Measurements from ENCODE around the gene LTBP3. TPM values are rescaled to one million over a fixed set of nuclear protein-coding genes. Genes with fewer than 3 reads are reported as not detected.

The LTBP3 gene
- total and polyA plus RNA-seq, 2 of the 13 experiments (the other 11 are each of a cell fraction or from before 2014, with no cell fraction given): 12.2 to 68.1 TPM

DNA sequence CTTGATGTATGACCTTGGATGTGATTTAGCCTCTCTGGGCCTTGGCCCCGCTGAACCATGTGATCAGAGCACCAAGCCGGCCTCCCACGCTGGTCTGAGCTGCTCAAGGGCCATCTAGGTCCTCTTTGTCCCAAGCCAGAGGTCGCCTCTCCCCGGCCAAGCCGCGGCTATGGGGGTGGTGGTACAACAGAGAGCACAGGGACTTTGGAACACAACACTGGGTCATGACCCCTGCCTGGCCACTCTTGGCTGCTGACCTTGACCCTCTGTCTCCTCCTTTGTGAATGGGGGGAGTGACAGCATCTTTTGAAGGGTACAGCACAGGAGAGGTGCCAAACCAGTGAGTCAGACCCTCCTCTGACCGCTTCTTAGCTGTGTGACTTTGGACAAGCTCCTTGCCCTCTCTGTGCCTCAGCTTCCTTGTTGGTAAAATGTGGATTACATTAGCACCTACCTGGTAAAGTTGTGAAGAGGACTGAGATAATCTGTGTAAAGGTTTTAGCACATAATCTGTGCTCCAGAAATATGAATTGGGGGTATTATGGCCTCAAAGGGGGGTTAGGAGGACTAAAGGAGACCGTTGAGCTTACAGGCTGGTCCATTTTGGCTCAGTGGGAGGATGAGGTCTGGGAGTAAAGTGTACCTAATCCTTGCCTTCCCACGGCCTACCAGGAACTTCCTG is 28.5 kb downstream of the LTBP3 start (continued):
- TF ChIP-seq ZKSCAN8 (CRISPR knock-in tag; IDR thresholded peaks at IDR 0.05; ENCODE audit: borderline replicate concordance) (no peak), SP1 (IDR thresholded peaks at IDR 0.05) (no peak), SP1 (CRISPR knock-in tag; IDR thresholded peaks at IDR 0.05) (no peak), EHMT2 (IDR thresholded peaks at IDR 0.05; ENCODE audit: borderline replicate concordance, low read depth, low read length) (no peak), ZNF839 (CRISPR knock-in tag; IDR thresholded peaks at IDR 0.05; ENCODE audit: borderline replicate concordance) (no peak), ZC3H4 (CRISPR knock-in tag; IDR thresholded peaks at IDR 0.05; ENCODE audit: borderline replicate concordance) (no peak), SCMH1 (CRISPR knock-in tag; IDR thresholded peaks at IDR 0.05; ENCODE audit: borderline replicate concordance) (no peak), ZNF607 (CRISPR knock-in tag; IDR thresholded peaks at IDR 0.05; ENCODE audit: borderline replicate concordance) (no peak), ZMAT3 (CRISPR knock-in tag; conservative IDR thresholded peaks at IDR 0.05) (no peak), HDAC2 (CRISPR knock-in tag; IDR thresholded peaks at IDR 0.05) (peak; percentile 68), ZNF556 (CRISPR knock-in tag; IDR thresholded peaks at IDR 0.05; ENCODE audit: borderline replicate concordance) (peak; percentile 41; the same call in 1 of the 2 replicates), ZNF570 (CRISPR knock-in tag; IDR thresholded peaks at IDR 0.05; ENCODE audit: borderline replicate concordance) (no peak), ZMYM3 (CRISPR knock-in tag; IDR thresholded peaks at IDR 0.05) (peak; percentile 99), ATF7 (IDR thresholded peaks at IDR 0.05) (no peak), ATF7 (CRISPR knock-in tag; IDR thresholded peaks at IDR 0.05) (no peak)
- TF ChIP-seq, protein P1, sequence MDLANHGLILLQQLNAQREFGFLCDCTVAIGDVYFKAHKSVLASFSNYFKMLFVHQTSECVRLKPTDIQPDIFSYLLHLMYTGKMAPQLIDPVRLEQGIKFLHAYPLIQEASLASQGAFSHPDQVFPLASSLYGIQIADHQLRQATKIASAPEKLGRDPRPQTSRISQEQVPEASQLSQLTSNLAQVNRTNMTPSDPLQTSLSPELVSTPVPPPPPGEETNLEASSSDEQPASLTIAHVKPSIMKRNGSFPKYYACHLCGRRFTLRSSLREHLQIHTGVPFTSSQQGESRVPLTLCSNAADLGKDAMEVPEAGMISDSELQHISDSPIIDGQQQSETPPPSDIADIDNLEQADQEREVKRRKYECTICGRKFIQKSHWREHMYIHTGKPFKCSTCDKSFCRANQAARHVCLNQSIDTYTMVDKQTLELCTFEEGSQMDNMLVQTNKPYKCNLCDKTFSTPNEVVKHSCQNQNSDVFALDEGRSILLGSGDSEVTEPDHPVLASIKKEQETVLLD (CRISPR knock-in tag; IDR thresholded peaks at IDR 0.05; ENCODE audit: low read depth): no peak
- TF ChIP-seq, protein P2, sequence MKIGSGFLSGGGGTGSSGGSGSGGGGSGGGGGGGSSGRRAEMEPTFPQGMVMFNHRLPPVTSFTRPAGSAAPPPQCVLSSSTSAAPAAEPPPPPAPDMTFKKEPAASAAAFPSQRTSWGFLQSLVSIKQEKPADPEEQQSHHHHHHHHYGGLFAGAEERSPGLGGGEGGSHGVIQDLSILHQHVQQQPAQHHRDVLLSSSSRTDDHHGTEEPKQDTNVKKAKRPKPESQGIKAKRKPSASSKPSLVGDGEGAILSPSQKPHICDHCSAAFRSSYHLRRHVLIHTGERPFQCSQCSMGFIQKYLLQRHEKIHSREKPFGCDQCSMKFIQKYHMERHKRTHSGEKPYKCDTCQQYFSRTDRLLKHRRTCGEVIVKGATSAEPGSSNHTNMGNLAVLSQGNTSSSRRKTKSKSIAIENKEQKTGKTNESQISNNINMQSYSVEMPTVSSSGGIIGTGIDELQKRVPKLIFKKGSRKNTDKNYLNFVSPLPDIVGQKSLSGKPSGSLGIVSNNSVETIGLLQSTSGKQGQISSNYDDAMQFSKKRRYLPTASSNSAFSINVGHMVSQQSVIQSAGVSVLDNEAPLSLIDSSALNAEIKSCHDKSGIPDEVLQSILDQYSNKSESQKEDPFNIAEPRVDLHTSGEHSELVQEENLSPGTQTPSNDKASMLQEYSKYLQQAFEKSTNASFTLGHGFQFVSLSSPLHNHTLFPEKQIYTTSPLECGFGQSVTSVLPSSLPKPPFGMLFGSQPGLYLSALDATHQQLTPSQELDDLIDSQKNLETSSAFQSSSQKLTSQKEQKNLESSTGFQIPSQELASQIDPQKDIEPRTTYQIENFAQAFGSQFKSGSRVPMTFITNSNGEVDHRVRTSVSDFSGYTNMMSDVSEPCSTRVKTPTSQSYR (CRISPR knock-in tag; IDR thresholded peaks at IDR 0.05; ENCODE audit: borderline replicate concordance): peak; percentile 88
- TF ChIP-seq, protein P3, sequence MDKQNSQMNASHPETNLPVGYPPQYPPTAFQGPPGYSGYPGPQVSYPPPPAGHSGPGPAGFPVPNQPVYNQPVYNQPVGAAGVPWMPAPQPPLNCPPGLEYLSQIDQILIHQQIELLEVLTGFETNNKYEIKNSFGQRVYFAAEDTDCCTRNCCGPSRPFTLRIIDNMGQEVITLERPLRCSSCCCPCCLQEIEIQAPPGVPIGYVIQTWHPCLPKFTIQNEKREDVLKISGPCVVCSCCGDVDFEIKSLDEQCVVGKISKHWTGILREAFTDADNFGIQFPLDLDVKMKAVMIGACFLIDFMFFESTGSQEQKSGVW (CRISPR knock-in tag; IDR thresholded peaks at IDR 0.05; ENCODE audit: borderline replicate concordance): no peak
- TF ChIP-seq, protein P4, sequence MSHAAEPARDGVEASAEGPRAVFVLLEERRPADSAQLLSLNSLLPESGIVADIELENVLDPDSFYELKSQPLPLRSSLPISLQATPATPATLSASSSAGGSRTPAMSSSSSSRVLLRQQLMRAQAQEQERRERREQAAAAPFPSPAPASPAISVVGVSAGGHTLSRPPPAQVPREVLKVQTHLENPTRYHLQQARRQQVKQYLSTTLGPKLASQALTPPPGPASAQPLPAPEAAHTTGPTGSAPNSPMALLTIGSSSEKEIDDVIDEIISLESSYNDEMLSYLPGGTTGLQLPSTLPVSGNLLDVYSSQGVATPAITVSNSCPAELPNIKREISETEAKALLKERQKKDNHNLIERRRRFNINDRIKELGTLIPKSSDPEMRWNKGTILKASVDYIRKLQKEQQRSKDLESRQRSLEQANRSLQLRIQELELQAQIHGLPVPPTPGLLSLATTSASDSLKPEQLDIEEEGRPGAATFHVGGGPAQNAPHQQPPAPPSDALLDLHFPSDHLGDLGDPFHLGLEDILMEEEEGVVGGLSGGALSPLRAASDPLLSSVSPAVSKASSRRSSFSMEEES (CRISPR knock-in tag; IDR thresholded peaks at IDR 0.05): peak; percentile 54; the same call in 1 of the 2 replicates
- TF ChIP-seq, protein P5, sequence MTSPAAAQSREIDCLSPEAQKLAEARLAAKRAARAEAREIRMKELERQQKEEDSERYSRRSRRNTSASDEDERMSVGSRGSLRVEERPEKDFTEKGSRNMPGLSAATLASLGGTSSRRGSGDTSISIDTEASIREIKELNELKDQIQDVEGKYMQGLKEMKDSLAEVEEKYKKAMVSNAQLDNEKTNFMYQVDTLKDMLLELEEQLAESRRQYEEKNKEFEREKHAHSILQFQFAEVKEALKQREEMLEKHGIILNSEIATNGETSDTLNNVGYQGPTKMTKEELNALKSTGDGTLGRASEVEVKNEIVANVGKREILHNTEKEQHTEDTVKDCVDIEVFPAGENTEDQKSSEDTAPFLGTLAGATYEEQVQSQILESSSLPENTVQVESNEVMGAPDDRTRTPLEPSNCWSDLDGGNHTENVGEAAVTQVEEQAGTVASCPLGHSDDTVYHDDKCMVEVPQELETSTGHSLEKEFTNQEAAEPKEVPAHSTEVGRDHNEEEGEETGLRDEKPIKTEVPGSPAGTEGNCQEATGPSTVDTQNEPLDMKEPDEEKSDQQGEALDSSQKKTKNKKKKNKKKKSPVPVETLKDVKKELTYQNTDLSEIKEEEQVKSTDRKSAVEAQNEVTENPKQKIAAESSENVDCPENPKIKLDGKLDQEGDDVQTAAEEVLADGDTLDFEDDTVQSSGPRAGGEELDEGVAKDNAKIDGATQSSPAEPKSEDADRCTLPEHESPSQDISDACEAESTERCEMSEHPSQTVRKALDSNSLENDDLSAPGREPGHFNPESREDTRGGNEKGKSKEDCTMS (CRISPR knock-in tag; conservative IDR thresholded peaks at IDR 0.05): no peak
